GM21717 (cell line): Measurements from ENCODE around the gene LIMS3.
"Not testable (repeated sequence)": the region's sequence is repeated elsewhere in the genome, so short reads cannot be mapped to it uniquely, and the experiment has no call there.

Experiments
- ATAC-seq: cut with Tn5 transposase; IDR thresholded peaks from one replicate; pipeline ENCODE4 v1.9.1; 2021; ENCODE audit warnings: mild to moderate bottlenecking, moderate library complexity; ENCODE audit not compliant: unreplicated experiment

The LIMS3 gene

GRCh38 chr2:109898462-109899336 lies at the start of gene LIMS3:
Gene LIMS3, plus strand, starts transcription at chr2:109898688. Its CDS starts 41 bp downstream, at chr2:109898729.
- ATAC-seq, result not testable (repeated sequence)

- ATAC-seq, result peak; percentile 78
Measured at GRCh38 chr2:109871129-109871751, 27.2 kb upstream of the LIMS3 start.

- ATAC-seq, result not testable (repeated sequence)
Measured at GRCh38 chr2:109876625-109877024, 21.9 kb upstream of the LIMS3 start.

GRCh38 chr2:109882112-109882511 lies 16.4 kb upstream of the LIMS3 start:
- ATAC-seq, result not testable (repeated sequence)

GRCh38 chr2:109888414-109888813 lies 10.1 kb upstream of the LIMS3 start:
- not testable (repeated sequence) for ATAC-seq

- ATAC-seq, result not testable (repeated sequence)
Measured at GRCh38 chr2:109889909-109890308, 8.6 kb upstream of the LIMS3 start.

- not testable (repeated sequence) for ATAC-seq
Measured at GRCh38 chr2:109891024-109891423, 7.5 kb upstream of the LIMS3 start.

DNA sequence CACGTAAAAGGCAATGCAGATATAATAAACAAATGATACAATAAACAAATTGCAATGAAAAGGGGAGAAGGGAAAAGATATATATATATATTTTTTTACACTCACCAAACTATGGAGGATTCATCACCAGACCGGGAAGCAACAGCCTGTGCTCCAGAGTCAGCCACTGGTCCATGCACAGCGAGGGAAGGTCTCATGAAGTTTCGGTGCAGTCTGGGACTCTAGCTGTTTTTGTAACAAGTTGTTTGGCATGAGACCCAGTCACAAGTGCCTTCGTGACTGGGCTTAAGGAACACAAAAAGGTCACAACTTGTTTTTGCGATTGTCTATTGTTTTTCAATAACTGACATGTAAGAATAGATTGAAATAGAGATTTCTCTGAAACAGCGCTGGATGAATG lies 4.8 kb upstream of the LIMS3 start:
- ATAC-seq, result not testable (repeated sequence)

GRCh38 chr2:109894141-109894540 lies 4.3 kb upstream of the LIMS3 start:
- not testable (repeated sequence) for ATAC-seq

GRCh38 chr2:109895090-109895869 lies 3.2 kb upstream of the LIMS3 start:
- ATAC-seq, result not testable (repeated sequence)

GRCh38 chr2:109896212-109896611 lies 2.3 kb upstream of the LIMS3 start:
- peak; percentile 96 for ATAC-seq

DNA sequence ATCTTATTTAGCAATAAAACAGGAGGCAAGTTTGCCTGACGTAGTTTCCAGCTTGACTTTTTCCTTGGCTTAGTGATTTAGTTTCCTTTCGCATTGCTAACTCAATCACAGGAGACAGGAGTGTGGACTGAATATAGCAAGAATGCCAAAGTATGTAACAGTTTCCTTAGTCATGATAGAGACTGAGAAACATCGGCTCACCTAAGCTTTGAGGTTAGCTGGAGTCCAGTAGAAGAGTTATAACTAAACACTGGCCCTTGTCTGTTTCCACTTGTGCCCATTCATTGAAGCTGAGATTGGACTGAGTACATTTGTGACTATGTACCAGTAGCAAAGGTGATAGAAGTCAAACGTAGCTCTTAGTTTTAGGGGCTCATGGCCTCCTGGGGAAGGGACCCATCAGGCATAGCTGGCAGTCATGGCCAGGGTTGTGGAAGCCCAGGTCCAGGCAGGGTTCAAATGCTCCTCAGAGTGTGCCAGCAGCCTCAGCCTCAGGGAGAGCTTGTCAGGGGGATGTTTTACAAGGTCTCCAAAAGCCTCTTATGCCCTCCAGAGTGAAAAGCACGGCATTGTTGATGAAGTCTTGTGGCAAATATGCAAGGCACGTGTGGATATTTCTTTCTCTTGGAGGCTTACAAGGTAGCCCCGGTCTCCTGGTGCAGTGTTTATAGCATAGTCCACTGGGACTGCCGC lies 573 bp upstream of the LIMS3 start:
- ATAC-seq, result not testable (repeated sequence)

DNA sequence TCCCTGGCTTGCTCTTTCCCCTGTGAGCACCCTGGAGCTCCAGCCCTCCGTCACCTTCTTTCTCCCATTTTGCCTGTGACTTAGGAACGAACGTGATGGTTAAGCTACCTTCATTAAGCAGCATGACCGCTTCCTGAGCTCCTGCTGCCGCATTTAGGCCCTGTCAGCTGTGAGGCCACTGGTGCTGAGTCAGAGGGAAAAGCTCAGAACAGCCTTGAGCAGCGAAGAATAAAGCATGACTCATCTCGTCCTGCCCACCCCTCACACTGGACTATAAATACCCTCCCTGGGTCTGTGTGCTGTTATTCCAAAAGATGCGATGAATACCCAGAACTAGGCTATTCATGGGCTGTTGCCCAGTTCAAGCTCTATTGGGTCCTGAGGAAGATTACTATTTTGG lies 7.3 kb downstream of the LIMS3 start:
- ATAC-seq, result peak; percentile 87

- ATAC-seq, result not testable (repeated sequence)
Measured at GRCh38 chr2:109908626-109909025, 10.1 kb downstream of the LIMS3 start.

DNA sequence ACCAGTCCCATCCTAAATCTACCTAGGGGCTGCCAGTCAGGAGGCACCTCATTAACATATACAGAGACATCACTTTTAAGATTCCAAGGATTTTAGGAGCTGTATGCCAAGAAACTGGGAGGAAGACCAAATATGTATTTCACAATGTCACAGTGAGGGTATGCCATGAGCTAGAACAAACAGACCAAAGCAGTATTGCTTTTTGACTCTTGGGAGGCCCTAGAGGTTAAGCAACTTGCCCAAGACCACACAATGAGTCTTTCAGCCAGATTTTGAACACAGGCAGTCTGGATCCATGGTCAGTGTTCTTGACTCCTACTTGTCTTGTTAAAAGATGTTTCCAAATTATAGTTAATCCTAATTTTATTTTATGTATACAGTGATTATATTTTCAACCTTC lies 12.3 kb downstream of the LIMS3 start:
- ATAC-seq, result not testable (repeated sequence)

GRCh38 chr2:109913911-109914310 lies 15.4 kb downstream of the LIMS3 start:
- not testable (repeated sequence) for ATAC-seq

GRCh38 chr2:109914552-109914951 lies 16.1 kb downstream of the LIMS3 start:
- ATAC-seq, result not testable (repeated sequence)

DNA sequence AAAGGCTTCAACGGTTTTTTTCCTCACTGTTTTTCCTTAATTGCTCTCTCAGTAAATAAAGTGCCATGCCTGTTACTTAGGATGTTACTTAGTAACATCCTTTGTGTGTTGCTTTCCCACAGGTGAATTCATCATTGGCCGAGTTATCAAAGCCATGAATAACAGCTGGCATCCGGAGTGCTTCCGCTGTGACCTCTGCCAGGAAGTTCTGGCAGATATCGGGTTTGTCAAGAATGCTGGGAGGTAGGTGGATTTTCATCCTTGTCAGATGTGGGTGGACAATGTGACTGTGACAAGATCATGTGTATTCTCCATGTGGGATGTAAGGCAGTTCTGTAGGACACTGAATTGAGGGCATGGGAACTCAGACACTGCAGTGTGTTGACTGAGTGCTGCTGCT lies 17.3 kb downstream of the LIMS3 start:
- not testable (repeated sequence) for ATAC-seq

- ATAC-seq, result not testable (repeated sequence)
Measured at GRCh38 chr2:109920162-109920561, 21.7 kb downstream of the LIMS3 start.

DNA sequence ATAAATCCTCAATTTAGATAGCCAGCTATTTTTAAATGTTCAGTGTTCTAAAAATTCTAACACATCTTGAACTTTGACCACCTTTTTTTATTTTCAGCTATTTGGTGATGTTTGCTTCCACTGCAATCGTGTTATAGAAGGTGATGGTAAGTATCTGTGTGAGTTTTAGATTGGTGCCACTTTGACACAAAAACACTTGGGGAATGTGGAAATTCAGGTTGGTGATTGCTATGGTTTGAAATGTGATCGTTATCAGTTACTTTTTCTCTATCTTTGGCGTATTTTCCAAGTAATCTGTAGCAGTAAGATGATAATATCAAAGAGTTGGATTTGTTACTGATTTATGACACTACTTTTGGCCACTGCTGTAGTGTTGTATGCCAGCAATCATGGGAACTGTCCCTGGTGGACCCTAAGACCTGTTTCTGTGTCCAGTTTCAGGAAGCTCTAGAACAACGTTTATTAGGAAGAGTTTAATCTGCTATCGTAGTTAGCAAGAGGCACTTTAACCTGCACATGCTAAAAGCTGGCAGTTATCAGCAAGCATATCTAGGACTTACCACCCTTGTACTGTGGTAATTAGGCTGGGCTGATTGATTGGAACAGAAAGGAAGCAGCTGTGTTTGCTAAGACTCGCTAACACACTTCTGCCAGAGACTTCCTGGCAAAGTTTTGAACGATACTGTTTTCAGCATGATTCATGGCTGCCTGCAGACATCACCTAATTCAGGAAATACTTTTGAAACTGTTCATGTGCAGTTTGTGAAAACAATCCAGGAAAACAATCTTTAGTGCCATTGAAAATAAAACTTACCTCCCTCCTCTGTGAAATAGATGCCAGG lies 23.3 kb downstream of the LIMS3 start:
- ATAC-seq, result not testable (repeated sequence)
